NT2/D1 (cell line): Measurements from ENCODE around the gene MTOR.

Source experiments
- DNase-seq: peaks from one replicate; pipeline ENCODE4 v3.0.0-alpha.2; 2011; ENCODE audit warnings: low read depth, low spot score
- H3K27me3 ChIP-seq: 2 replicates; pipeline ENCODE4 v1.6.0; 2011; ENCODE audit warnings: mild to moderate bottlenecking; ENCODE audit not compliant: insufficient read length, insufficient read depth
- H3K36me3 ChIP-seq: 2 replicates; pipeline ENCODE4 v1.6.1; 2011; ENCODE audit warnings: mild to moderate bottlenecking, low read length, mixed read lengths; ENCODE audit not compliant: insufficient read depth, insufficient read length
- H3K4me1 ChIP-seq: 2 replicates; pipeline ENCODE4 v1.5.1; 2011; ENCODE audit not compliant: insufficient read depth, insufficient read length
- H3K4me3 ChIP-seq: 2 replicates; pipeline ENCODE4 v1.5.1; 2011; ENCODE audit warnings: low read depth; ENCODE audit not compliant: insufficient read length
- H3K9ac ChIP-seq: 2 replicates; pipeline ENCODE4 v1.6.0; 2011; ENCODE audit warnings: low read depth; ENCODE audit not compliant: insufficient read length
- H3K9me3 ChIP-seq: 2 replicates; pipeline ENCODE4 v1.5.1; 2011; ENCODE audit warnings: mild to moderate bottlenecking, low read length; ENCODE audit not compliant: insufficient read depth
- SUZ12 ChIP-seq: IDR thresholded peaks from 2 replicates; pipeline ENCODE4 v1.6.1; 2011; ENCODE audit not compliant: insufficient read length, insufficient read depth; ENCODE audit errors: extremely low read depth
- YY1 ChIP-seq: IDR thresholded peaks from 2 replicates; pipeline ENCODE4 v1.6.1; 2011; ENCODE audit not compliant: insufficient read length, insufficient read depth
- ZNF274 ChIP-seq: IDR thresholded peaks from 2 replicates; pipeline ENCODE4 v1.6.1; 2011; ENCODE audit warnings: mild to moderate bottlenecking, low read depth, low read length

The MTOR gene

DNA sequence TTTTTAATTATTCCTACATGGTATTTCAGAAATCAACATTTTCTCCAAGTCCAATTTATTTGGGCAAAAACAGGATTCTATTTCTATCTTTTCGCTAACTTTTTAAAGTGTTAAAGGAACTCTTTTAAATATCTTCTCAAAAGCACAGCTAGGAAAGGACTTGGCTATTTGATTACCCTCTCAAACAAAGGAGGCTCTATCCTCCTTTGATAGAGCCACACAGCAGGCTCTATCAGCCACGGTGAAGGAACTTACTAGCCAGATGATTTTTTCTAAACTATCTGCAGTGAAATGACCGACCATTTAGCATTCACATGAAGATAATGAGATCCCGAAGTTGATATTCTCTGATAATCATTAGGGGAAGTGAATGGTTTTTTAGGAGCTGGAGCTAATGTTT lies 64.1 kb downstream of the MTOR start:
- no peak overlapping the region for H3K9ac ChIP-seq
- no peaks in the 10 kb centered on the region for H3K9me3 ChIP-seq
- H3K27me3 ChIP-seq, result no peaks in the 10 kb centered on the region
- TF ChIP-seq ZNF274, result no peak
- TF ChIP-seq SUZ12, result no peak
- no peak for TF ChIP-seq YY1
- DNase-seq, result no peak
- H3K4me3 ChIP-seq, result no peak overlapping the region
- peaks cover 60% of the 10 kb centered on the region for H3K36me3 ChIP-seq
- H3K4me1 ChIP-seq, result peaks cover 2% of the 10 kb centered on the region

DNA sequence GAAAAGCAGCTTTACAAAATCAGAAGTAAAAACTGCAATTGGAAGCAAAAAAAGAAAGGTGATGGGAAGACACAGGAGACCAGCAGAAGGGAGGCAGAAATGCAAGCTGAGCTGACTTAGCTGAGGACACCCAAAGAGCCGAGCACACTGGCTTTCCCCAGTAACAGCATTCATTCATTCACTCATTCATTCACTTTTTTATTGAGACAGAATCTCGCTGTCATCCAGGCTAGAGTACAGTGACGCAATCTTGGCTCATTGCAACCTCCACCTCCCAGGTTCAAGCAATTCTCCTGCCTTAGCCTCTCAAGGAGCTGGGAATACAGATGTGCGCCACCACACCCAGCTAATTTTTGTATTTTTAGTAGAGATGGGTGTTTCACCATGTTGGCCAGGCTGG lies 65.0 kb downstream of the MTOR start:
- H3K9me3 ChIP-seq, result no peaks in the 10 kb centered on the region
- no peaks in the 10 kb centered on the region for H3K27me3 ChIP-seq
- no peak overlapping the region for H3K4me3 ChIP-seq
- no peak for DNase-seq
- H3K9ac ChIP-seq, result no peak overlapping the region
- peaks cover 60% of the 10 kb centered on the region for H3K36me3 ChIP-seq
- H3K4me1 ChIP-seq, result peaks cover 2% of the 10 kb centered on the region
- TF ChIP-seq ZNF274, result no peak
- TF ChIP-seq SUZ12, result no peak
- TF ChIP-seq YY1, result no peak

DNA sequence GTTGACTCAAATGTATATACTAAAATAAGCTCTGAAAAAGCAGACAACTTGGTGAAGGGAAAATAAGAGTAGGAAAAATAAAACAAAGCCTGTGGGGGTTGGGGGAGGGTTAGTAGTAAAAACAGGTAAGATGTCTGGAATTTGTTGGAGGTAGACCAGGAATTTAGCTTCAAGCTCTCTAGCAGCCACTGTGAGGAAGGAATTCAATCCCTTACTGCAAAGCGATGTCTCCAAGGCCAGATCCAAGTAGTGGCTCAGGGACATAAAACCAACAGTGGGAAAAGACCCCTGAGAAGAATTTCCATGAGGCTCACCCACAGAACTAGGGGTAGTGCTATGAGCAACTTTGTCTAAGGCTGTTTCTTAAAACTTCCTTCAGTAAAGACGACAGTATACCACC lies 65.4 kb downstream of the MTOR start:
- no peak overlapping the region for H3K9ac ChIP-seq
- H3K4me3 ChIP-seq, result no peak overlapping the region
- H3K9me3 ChIP-seq, result no peaks in the 10 kb centered on the region
- peaks cover 2% of the 10 kb centered on the region for H3K4me1 ChIP-seq
- no peak for DNase-seq
- H3K27me3 ChIP-seq, result no peaks in the 10 kb centered on the region
- H3K36me3 ChIP-seq, result peaks cover 63% of the 10 kb centered on the region
- no peak for TF ChIP-seq YY1
- TF ChIP-seq SUZ12, result no peak
- no peak for TF ChIP-seq ZNF274

DNA sequence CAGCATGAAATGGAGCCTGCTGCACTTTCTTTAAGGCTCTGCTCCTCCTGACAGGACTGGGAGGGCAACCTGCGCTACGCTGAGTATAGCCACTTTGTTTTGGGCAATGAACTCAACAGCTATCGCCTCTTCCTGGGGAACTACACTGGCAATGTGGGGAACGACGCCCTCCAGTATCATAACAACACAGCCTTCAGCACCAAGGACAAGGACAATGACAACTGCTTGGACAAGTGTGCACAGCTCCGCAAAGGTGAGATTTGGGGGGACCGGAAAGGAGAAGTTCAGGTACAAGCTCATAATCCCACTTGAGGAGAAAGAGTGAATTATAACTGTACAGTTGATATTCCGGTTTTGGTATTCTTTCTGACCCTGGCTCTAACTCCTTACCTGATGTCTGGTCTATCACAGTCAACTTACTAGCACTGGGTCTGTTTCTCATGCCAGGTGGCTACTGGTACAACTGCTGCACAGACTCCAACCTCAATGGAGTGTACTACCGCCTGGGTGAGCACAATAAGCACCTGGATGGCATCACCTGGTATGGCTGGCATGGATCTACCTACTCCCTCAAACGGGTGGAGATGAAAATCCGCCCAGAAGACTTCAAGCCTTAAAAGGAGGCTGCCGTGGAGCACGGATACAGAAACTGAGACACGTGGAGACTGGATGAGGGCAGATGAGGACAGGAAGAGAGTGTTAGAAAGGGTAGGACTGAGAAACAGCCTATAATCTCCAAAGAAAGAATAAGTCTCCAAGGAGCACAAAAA lies 67.8 kb downstream of the MTOR start:
- H3K9ac ChIP-seq, result no peak overlapping the region
- DNase-seq, result no peak
- H3K36me3 ChIP-seq, result peaks cover 78% of the 10 kb centered on the region
- TF ChIP-seq SUZ12, result no peak
- TF ChIP-seq ZNF274, result no peak
- no peak for TF ChIP-seq YY1
- H3K4me3 ChIP-seq, result no peak overlapping the region
- H3K9me3 ChIP-seq, result no peaks in the 10 kb centered on the region
- H3K4me1 ChIP-seq, result peaks cover 3% of the 10 kb centered on the region
- H3K27me3 ChIP-seq, result no peaks in the 10 kb centered on the region

DNA sequence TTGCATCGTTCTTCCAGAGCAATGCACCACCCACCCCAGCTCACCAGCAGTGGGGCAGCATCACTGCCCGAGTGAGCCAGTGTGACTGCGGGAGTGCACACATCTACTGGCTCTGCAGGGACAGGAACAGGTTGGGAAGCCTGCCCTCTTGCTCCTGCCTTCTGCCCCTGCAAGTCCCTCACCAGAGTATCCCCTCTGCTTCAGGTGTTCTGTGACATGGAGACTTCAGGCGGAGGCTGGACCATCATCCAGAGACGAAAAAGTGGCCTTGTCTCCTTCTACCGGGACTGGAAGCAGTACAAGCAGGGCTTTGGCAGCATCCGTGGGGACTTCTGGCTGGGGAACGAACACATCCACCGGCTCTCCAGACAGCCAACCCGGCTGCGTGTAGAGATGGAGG lies 69.0 kb downstream of the MTOR start:
- no peaks in the 10 kb centered on the region for H3K9me3 ChIP-seq
- no peak overlapping the region for H3K4me3 ChIP-seq
- DNase-seq, result no peak
- no peak overlapping the region for H3K9ac ChIP-seq
- H3K27me3 ChIP-seq, result no peaks in the 10 kb centered on the region
- TF ChIP-seq YY1 (no peak), SUZ12 (no peak), ZNF274 (no peak)
- H3K4me1 ChIP-seq, result peaks cover 7% of the 10 kb centered on the region
- peaks cover 71% of the 10 kb centered on the region for H3K36me3 ChIP-seq

DNA sequence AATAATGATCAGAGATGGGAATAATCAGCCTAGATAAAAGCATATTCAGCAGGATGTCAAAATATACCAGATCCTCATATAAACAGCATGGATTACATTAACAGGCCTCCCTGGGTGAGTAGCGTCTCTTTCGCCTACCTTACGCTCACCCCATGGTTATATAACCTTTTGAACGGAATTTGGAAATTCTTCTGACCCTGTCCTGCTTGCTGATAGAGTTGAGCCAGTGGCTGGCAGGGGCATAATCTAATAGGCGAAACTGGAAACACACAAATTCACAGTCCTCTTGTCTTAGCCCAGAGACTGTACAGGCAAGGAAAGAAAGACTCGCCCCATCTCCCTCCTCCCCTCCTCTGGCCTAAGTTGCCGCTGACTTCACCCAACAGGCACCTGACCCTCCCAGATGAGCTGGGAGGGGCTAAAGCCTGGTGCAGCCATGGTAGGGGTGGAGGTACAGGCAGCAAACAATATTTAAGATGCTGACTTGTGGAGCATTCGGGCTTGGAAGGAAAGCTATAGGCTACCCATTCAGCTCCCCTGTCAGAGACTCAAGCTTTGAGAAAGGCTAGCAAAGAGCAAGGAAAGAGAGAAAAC lies 73.4 kb downstream of the MTOR start, which contains the start of gene ANGPTL7:
ANGPTL7 (plus strand) TSS at position 498 of the 594 bp plus-strand sequence. CDS start 225 bp downstream, outside the sequence.
- DNase-seq, result no peak
- Histone ChIP-seq H3K36me3 (peaks cover 73% of the 10 kb centered on the region), H3K4me3 (no peak within 1 kb of the TSS), H3K9me3 (no peaks in the 10 kb centered on the region), H3K9ac (no peak within 1 kb of the TSS), H3K4me1 (peaks cover 7% of the 10 kb centered on the region), H3K27me3 (no peaks in the 10 kb centered on the region)
- TF ChIP-seq SUZ12 (no peak), YY1 (no peak), ZNF274 (no peak)

DNA sequence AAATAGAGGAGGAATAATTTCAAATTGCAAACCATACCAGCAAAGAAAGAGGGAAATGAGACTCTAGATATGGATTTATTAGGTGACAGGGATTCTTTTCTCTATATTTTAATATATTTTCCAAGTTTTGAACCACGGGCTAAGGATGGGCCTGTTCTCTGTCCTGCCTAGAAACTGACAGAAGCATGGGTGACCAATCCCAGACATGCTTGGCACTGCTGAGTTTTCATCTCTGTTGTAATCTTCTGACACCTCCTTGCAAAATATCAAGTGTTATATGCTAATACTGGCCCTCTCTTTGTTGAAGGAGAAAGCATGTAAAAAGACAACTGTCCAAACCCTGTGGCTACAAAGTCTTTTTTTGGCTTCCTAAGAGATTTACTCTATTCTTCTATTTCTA lies 74.0 kb downstream of the MTOR start:
- peaks cover 70% of the 10 kb centered on the region for H3K36me3 ChIP-seq
- no peaks in the 10 kb centered on the region for H3K9me3 ChIP-seq
- TF ChIP-seq YY1 (no peak), SUZ12 (no peak), ZNF274 (no peak)
- DNase-seq, result no peak
- peaks cover 7% of the 10 kb centered on the region for H3K4me1 ChIP-seq
- H3K27me3 ChIP-seq, result no peaks in the 10 kb centered on the region
- H3K9ac ChIP-seq, result no peak overlapping the region
- no peak overlapping the region for H3K4me3 ChIP-seq
